SK-N-SH treated with all-trans-retinoic acid at 6 μM for 48 hours (cell line): ENCODE measurements around the gene SAAL1.

ENCODE experiments used
- ATAC-seq: fragments of 200-7000 bp; cut with Tn5 transposase; 3 replicates; pipeline ENCODE4 v1.9.1; 2020; ENCODE audit warnings: mild to moderate bottlenecking, moderate library complexity
- BACH2 ChIP-seq: fragments of 250-450 bp; sonication (Bioruptor Pico); IDR thresholded peaks from 2 replicates; pipeline ENCODE4 v1.9.0; 2021; ENCODE audit warnings: mild to moderate bottlenecking, borderline replicate concordance
- CSDC2 ChIP-seq: fragments of 250-450 bp; sonication (Bioruptor Pico); IDR thresholded peaks from 2 replicates; pipeline ENCODE4 v1.5.0; 2020; ENCODE audit warnings: mild to moderate bottlenecking, moderate library complexity
- GLIS3 ChIP-seq: fragments of 250-450 bp; sonication (Bioruptor Pico); IDR thresholded peaks from 2 replicates; pipeline ENCODE4 v1.5.0; 2020; ENCODE audit warnings: mild to moderate bottlenecking, moderate library complexity
- OSR1 ChIP-seq: fragments of 250-450 bp; sonication (Bioruptor Pico); IDR thresholded peaks from 2 replicates; pipeline ENCODE4 v1.8.0; 2022; ENCODE audit warnings: moderate library complexity, mild to moderate bottlenecking, inconsistent platforms
- SNAI2 ChIP-seq: fragments of 250-450 bp; sonication (Bioruptor Pico); IDR thresholded peaks from 2 replicates; pipeline ENCODE4 v1.5.0; 2020; ENCODE audit warnings: mild to moderate bottlenecking, moderate library complexity
- ZC3H10 ChIP-seq: fragments of 250-450 bp; sonication (Bioruptor Pico); IDR thresholded peaks from 2 replicates; pipeline ENCODE4 v1.5.1; 2021; ENCODE audit warnings: mild to moderate bottlenecking, moderate library complexity
- ZFP3 ChIP-seq: fragments of 250-450 bp; sonication (Bioruptor Pico); IDR thresholded peaks from 2 replicates; pipeline ENCODE4 v1.5.0; 2020; ENCODE audit warnings: mild to moderate bottlenecking, moderate library complexity
- ZNF70 ChIP-seq: fragments of 450-650 bp; formaldehyde crosslinking; IDR thresholded peaks from 2 replicates; pipeline ENCODE4 v1.5.0; 2020; ENCODE audit warnings: mild to moderate bottlenecking, moderate library complexity
- ZNF8 ChIP-seq: fragments of 450-650 bp; formaldehyde crosslinking; IDR thresholded peaks from 2 replicates; pipeline ENCODE4 v1.5.0; 2020; ENCODE audit warnings: mild to moderate bottlenecking, moderate library complexity
- TF ChIP-seq, protein P1 (sequence below): fragments of 250-450 bp; sonication (Bioruptor Pico); IDR thresholded peaks from 2 replicates; pipeline ENCODE4 v1.8.0; 2021; ENCODE audit warnings: low read depth, mild to moderate bottlenecking, moderate library complexity, borderline replicate concordance
- TF ChIP-seq, protein P2 (sequence below): fragments of 250-450 bp; sonication (Bioruptor Pico); IDR thresholded peaks from 2 replicates; pipeline ENCODE4 v1.5.1; 2020; ENCODE audit warnings: low read depth, mild to moderate bottlenecking, moderate library complexity
- TF ChIP-seq, protein P3 (sequence below): fragments of 250-450 bp; sonication (Bioruptor Pico); IDR thresholded peaks from 2 replicates; pipeline ENCODE4 v1.5.0; 2020; ENCODE audit warnings: mild to moderate bottlenecking, moderate library complexity
- TF ChIP-seq, protein P4 (sequence below): fragments of 250-450 bp; sonication (Bioruptor Pico); IDR thresholded peaks from 2 replicates; pipeline ENCODE4 v1.5.1; 2021; ENCODE audit warnings: mild to moderate bottlenecking, moderate library complexity
- TF ChIP-seq, protein P5 (sequence below): fragments of 250-450 bp; sonication (Bioruptor Pico); IDR thresholded peaks from 2 replicates; pipeline ENCODE4 v1.8.0; 2020; ENCODE audit warnings: mild to moderate bottlenecking, moderate library complexity, borderline replicate concordance

Gene SAAL1, protein sequence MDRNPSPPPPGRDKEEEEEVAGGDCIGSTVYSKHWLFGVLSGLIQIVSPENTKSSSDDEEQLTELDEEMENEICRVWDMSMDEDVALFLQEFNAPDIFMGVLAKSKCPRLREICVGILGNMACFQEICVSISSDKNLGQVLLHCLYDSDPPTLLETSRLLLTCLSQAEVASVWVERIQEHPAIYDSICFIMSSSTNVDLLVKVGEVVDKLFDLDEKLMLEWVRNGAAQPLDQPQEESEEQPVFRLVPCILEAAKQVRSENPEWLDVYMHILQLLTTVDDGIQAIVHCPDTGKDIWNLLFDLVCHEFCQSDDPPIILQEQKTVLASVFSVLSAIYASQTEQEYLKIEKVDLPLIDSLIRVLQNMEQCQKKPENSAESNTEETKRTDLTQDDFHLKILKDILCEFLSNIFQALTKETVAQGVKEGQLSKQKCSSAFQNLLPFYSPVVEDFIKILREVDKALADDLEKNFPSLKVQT

DNA sequence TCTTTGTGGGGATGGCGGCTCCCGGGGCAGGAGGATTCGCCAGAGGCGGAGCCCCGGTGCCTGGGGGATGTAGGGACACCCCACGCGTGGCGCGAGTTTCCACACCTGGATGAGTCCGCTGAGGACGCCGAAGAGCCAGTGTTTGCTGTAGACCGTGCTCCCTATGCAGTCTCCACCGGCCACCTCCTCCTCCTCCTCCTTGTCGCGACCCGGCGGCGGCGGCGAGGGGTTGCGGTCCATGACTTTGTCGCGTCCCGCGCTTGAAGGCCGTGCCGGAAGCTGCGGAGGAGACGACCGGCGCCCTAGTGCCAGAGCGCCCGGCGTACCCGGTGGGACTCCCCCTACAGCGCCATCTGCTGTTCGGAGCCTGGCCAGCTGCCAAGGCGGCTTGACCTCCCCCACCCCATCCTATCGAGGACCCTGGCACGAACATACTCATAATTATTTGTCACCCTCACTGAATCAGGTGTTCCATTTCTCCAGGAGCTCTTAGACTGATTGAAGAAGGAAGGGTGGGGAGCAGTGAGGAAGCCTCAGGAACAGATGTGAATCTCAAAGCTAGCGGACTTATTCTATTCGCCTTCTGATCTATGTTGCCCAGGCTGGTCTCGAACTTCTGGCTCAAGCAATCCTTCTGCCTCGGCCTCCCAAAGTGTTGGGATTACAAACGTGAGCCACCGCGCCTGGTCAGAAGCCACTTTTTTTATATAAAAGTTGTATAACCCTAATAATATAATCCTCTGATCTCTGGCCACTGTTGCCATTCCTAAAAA is at the start of gene SAAL1:
Gene SAAL1 (minus strand): TSS at position 281 of the 773 bp plus-strand sequence. CDS start 41 bp downstream, at position 240.
- peak; percentile 99 for ATAC-seq
- TF ChIP-seq, protein P1, sequence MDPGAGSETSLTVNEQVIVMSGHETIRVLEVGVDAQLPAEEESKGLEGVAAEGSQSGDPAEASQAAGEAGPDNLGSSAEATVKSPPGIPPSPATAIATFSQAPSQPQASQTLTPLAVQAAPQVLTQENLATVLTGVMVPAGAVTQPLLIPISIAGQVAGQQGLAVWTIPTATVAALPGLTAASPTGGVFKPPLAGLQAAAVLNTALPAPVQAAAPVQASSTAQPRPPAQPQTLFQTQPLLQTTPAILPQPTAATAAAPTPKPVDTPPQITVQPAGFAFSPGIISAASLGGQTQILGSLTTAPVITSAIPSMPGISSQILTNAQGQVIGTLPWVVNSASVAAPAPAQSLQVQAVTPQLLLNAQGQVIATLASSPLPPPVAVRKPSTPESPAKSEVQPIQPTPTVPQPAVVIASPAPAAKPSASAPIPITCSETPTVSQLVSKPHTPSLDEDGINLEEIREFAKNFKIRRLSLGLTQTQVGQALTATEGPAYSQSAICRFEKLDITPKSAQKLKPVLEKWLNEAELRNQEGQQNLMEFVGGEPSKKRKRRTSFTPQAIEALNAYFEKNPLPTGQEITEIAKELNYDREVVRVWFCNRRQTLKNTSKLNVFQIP, result no peak
- no peak for TF ChIP-seq GLIS3 (CRISPR knock-in tag)
- no peak for TF ChIP-seq BACH2 (CRISPR knock-in tag)
- TF ChIP-seq, protein P2, sequence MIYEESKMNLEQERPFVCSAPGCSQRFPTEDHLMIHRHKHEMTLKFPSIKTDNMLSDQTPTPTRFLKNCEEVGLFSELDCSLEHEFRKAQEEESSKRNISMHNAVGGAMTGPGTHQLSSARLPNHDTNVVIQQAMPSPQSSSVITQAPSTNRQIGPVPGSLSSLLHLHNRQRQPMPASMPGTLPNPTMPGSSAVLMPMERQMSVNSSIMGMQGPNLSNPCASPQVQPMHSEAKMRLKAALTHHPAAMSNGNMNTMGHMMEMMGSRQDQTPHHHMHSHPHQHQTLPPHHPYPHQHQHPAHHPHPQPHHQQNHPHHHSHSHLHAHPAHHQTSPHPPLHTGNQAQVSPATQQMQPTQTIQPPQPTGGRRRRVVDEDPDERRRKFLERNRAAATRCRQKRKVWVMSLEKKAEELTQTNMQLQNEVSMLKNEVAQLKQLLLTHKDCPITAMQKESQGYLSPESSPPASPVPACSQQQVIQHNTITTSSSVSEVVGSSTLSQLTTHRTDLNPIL, result no peak
- TF ChIP-seq OSR1 (CRISPR knock-in tag), result no peak
- TF ChIP-seq ZFP3, result no peak
- TF ChIP-seq CSDC2 (CRISPR knock-in tag), result no peak
- TF ChIP-seq, protein P3, sequence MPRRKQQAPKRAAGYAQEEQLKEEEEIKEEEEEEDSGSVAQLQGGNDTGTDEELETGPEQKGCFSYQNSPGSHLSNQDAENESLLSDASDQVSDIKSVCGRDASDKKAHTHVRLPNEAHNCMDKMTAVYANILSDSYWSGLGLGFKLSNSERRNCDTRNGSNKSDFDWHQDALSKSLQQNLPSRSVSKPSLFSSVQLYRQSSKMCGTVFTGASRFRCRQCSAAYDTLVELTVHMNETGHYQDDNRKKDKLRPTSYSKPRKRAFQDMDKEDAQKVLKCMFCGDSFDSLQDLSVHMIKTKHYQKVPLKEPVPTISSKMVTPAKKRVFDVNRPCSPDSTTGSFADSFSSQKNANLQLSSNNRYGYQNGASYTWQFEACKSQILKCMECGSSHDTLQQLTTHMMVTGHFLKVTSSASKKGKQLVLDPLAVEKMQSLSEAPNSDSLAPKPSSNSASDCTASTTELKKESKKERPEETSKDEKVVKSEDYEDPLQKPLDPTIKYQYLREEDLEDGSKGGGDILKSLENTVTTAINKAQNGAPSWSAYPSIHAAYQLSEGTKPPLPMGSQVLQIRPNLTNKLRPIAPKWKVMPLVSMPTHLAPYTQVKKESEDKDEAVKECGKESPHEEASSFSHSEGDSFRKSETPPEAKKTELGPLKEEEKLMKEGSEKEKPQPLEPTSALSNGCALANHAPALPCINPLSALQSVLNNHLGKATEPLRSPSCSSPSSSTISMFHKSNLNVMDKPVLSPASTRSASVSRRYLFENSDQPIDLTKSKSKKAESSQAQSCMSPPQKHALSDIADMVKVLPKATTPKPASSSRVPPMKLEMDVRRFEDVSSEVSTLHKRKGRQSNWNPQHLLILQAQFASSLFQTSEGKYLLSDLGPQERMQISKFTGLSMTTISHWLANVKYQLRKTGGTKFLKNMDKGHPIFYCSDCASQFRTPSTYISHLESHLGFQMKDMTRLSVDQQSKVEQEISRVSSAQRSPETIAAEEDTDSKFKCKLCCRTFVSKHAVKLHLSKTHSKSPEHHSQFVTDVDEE (CRISPR knock-in tag), result 0 out of 2 replicates have a peak, but pooled peaks have one; percentile 22
- no peak for TF ChIP-seq SNAI2 (CRISPR knock-in tag)
- TF ChIP-seq ZNF70 (CRISPR knock-in tag), result no peak
- TF ChIP-seq, protein P4, sequence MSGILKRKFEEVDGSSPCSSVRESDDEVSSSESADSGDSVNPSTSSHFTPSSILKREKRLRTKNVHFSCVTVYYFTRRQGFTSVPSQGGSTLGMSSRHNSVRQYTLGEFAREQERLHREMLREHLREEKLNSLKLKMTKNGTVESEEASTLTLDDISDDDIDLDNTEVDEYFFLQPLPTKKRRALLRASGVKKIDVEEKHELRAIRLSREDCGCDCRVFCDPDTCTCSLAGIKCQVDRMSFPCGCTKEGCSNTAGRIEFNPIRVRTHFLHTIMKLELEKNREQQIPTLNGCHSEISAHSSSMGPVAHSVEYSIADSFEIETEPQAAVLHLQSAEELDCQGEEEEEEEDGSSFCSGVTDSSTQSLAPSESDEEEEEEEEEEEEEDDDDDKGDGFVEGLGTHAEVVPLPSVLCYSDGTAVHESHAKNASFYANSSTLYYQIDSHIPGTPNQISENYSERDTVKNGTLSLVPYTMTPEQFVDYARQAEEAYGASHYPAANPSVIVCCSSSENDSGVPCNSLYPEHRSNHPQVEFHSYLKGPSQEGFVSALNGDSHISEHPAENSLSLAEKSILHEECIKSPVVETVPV (CRISPR knock-in tag), result no peak
- 0 out of 2 replicates have a peak, but pooled peaks have one; percentile 5 for TF ChIP-seq ZNF8
- TF ChIP-seq ZC3H10 (CRISPR knock-in tag), result no peak
- TF ChIP-seq, protein P5, sequence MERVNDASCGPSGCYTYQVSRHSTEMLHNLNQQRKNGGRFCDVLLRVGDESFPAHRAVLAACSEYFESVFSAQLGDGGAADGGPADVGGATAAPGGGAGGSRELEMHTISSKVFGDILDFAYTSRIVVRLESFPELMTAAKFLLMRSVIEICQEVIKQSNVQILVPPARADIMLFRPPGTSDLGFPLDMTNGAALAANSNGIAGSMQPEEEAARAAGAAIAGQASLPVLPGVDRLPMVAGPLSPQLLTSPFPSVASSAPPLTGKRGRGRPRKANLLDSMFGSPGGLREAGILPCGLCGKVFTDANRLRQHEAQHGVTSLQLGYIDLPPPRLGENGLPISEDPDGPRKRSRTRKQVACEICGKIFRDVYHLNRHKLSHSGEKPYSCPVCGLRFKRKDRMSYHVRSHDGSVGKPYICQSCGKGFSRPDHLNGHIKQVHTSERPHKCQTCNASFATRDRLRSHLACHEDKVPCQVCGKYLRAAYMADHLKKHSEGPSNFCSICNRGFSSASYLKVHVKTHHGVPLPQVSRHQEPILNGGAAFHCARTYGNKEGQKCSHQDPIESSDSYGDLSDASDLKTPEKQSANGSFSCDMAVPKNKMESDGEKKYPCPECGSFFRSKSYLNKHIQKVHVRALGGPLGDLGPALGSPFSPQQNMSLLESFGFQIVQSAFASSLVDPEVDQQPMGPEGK (CRISPR knock-in tag), result no peak

DNA sequence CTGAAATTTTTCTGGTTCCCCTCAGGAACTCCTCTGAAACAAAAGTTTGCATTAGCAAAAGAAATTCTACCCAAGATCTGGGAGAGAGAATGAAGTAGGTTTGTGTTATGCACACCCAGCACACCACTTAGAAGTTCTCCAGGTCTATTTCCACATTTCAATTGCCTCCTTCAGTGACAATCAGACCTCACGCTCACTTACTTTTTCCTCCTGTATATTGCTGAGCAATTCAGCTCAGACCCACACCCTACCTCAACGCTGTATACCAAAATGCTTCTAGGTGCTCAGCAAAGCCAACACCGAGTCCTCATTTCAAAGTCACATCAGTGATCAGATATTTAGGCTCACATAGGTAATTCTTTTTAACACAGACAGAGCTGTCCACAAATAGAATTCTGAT is 45.7 kb upstream of the SAAL1 start:
- no peak for ATAC-seq

More for the DNA sequence above, 45.7 kb upstream of the SAAL1 start:
- TF ChIP-seq, protein P3 (CRISPR knock-in tag), result no peak
